ENCODE results near the gene PLA2G10.
A peak's percentile ranks its signal among the peaks of the same experiment; 100 is the strongest.

The PLA2G10 gene

DNA sequence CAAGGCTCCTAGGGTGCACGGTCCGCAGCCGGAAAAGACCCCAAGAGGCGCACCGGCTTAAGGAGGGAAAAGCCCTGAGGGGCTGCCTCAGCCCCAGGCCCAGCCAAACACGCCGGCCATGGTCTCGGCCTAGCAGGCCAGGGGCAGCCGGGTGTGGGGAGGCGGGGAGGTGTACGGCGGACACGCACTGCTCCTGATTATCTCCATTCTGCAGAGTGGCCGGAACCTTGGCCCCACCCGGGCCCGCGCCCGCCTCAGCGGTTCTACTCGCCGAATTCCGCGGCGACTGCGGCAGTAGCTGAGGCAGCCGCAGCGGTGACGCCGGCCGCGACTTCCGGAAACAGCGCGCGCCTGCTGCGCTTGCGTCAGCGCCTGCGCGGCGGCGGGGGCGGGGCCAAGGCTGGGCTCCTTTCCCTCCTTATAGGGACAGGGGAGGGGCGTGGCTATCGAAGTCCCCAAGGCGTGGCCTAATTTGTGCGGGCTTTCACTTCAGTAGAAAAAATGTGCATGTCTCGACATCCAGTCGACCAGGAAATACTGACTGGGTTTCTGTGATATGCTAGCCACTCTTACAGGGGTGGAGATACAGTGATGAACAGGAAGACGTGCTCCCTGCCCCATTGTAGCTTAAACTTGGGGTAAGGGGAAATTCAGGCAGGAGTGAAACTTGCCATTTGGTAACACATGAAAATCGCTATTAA lies 64.0 kb downstream of the PLA2G10 start, which contains the start of gene PARN:
Gene PARN, minus strand, starts transcription at position 342 of the 701 bp plus-strand sequence. Its CDS starts 135 bp downstream, at position 207.
- Histone ChIP-seq H3K27ac (ENCODE audit: insufficient read depth in 1 of 2, low read depth in 1 of 2, low read length in 2 of 2, poor library complexity in 1 of 2, severe bottlenecking in 2 of 2) (peak within 1 kb of the TSS; percentile 83 to 93), H3K4me3 (ENCODE audit: control insufficient read depth in 1 of 7, extremely low read depth in 1 of 7, insufficient read depth in 4 of 7, low read depth in 2 of 7, low read length in 6 of 7) (peak within 1 kb of the TSS; percentile 81 to 93 (median 86)), H3K9me3 (ENCODE audit: control extremely low read depth in 1 of 5, control insufficient read depth in 4 of 5, insufficient read depth in 2 of 5, low read depth in 1 of 5, low read length in 4 of 5) (no peaks in the 10 kb centered on the region), H3K36me3 (ENCODE audit: control insufficient read depth in 4 of 4, insufficient read depth in 4 of 4, low read length in 3 of 4) (peaks cover 6 to 28% (median 15%) of the 10 kb centered on the region in 4 experiments), H3K4me1 (ENCODE audit: control extremely low read depth in 1 of 4, control insufficient read depth in 4 of 4, insufficient read depth in 4 of 4, low read length in 3 of 4) (peaks cover 9 to 45% (median 38%) of the 10 kb centered on the region in 4 experiments), H3K27me3 (replicated peaks in 2 of 5; ENCODE audit: control insufficient read depth in 4 of 5, insufficient read depth in 5 of 5, low read length in 4 of 5) (no peaks in the 10 kb centered on the region)
- peak; percentile 96 to 98 (median 98) for DNase-seq
- ChIA-PET CTCF (interaction anchor here (1.6 to 1.9 kb wide), 2 partner anchors 10 to 13 kb away, joined by 3 to 5 read pairs; no protein-coding TSS in a partner anchor), POLR2A (no interaction called here)
- 3% methylated on average over 31 of the region's 51 CpGs for WGBS (ENCODE audit: insufficient coverage)

DNA sequence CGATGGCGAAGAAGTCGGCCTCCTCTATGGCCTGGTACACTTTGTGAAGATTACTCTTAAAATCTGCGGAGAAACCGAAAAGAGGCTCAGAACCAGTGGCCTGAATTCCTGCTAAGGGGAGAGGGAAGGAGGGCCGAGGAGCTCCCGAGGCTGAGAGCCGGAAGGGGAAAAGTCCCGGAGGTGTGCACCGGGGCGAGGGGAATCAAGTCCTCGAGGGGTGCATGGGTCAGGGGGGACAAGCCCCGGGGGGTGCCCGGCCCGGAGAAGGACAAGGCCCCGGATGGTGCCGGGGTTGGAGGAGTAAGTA lies 64.5 kb downstream of the PLA2G10 start:
- Histone ChIP-seq H3K9me3 (ENCODE audit: control extremely low read depth in 1 of 5, control insufficient read depth in 4 of 5, insufficient read depth in 2 of 5, low read depth in 1 of 5, low read length in 4 of 5) (no peaks in the 10 kb centered on the region), H3K4me1 (ENCODE audit: control extremely low read depth in 1 of 4, control insufficient read depth in 4 of 4, insufficient read depth in 4 of 4, low read length in 3 of 4) (peaks cover 9 to 43% (median 38%) of the 10 kb centered on the region in 4 experiments), H3K27me3 (replicated peaks in 2 of 5; ENCODE audit: control insufficient read depth in 4 of 5, insufficient read depth in 5 of 5, low read length in 4 of 5) (no peaks in the 10 kb centered on the region), H3K36me3 (ENCODE audit: control insufficient read depth in 4 of 4, insufficient read depth in 4 of 4, low read length in 3 of 4) (peaks cover 5 to 27% (median 16%) of the 10 kb centered on the region in 4 experiments), H3K4me3 (ENCODE audit: control insufficient read depth in 1 of 7, extremely low read depth in 1 of 7, insufficient read depth in 4 of 7, low read depth in 2 of 7, low read length in 6 of 7) (peak overlapping the region; percentile 81 to 93 (median 86)), H3K27ac (ENCODE audit: insufficient read depth in 1 of 2, low read depth in 1 of 2, low read length in 2 of 2, poor library complexity in 1 of 2, severe bottlenecking in 2 of 2) (peak overlapping the region; percentile 83 to 93)
- CTCF ChIA-PET = interaction anchor here (1.6 to 1.9 kb wide), 2 partner anchors 11 to 14 kb away, joined by 3 to 5 read pairs; no protein-coding TSS in a partner anchor
- POLR2A ChIA-PET = no interaction called here
- 1% methylated on average over 17 of the region's 17 CpGs for WGBS (ENCODE audit: insufficient coverage)
- DNase-seq = peak in 1 of 3 donors; percentile 16

DNA sequence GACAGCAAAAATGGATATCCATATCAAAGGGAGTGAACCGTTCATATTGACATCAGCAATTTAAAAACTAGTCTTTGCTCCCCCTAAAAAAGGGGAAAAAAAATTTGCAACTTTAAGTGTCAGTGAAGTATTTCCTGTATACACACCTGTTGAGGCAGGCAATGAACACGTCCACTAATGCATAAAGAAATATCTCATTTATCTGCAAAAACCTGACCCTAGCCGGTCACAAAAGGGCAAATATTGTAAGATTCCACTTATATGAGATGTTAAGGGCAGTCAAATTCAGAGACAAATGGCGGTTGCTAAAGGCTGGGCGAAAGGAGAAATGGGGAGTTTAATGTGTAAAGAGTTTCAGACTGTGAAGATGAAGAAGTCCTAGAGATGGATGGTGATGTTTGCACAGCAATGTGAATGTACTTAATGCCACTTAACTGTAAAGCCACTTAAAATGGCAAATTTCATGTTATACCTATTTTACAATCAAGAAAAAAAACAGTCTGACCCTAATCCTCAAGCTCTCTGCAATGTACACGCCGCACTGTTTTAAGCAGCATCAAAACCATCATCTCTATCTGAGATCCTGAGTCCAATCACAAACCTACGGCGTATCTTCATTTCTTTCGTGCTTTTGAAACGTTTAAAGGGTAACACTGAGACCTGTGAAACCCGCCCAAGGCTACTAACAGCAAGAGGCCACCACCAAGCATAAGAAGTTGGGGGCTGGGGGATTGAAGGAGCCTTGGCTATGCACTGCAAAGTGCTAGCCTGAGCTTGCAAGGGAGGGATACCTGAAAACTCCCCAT lies 65.1 kb downstream of the PLA2G10 start:
- H3K27ac ChIP-seq (ENCODE audit: insufficient read depth in 1 of 2, low read depth in 1 of 2, low read length in 2 of 2, poor library complexity in 1 of 2, severe bottlenecking in 2 of 2) = peak overlapping the region; percentile 83 to 93
- peaks cover 5 to 33% (median 19%) of the 10 kb centered on the region in 4 experiments for H3K36me3 ChIP-seq (ENCODE audit: control insufficient read depth in 4 of 4, insufficient read depth in 4 of 4, low read length in 3 of 4)
- no peaks in the 10 kb centered on the region for H3K9me3 ChIP-seq (ENCODE audit: control extremely low read depth in 1 of 5, control insufficient read depth in 4 of 5, insufficient read depth in 2 of 5, low read depth in 1 of 5, low read length in 4 of 5)
- peaks cover 9 to 37% (median 33%) of the 10 kb centered on the region in 4 experiments for H3K4me1 ChIP-seq (ENCODE audit: control extremely low read depth in 1 of 4, control insufficient read depth in 4 of 4, insufficient read depth in 4 of 4, low read length in 3 of 4)
- WGBS (ENCODE audit: insufficient coverage) = 64% methylated on average over 9 of the region's 12 CpGs
- H3K27me3 ChIP-seq (replicated peaks in 2 of 5; ENCODE audit: control insufficient read depth in 4 of 5, insufficient read depth in 5 of 5, low read length in 4 of 5) = no peaks in the 10 kb centered on the region
- ChIA-PET POLR2A (no interaction called here), CTCF (interaction anchor here (1.6 to 1.9 kb wide), 2 partner anchors 11 to 14 kb away, joined by 3 to 5 read pairs; no protein-coding TSS in a partner anchor)
- peak overlapping the region; percentile 81 to 93 (median 86) for H3K4me3 ChIP-seq (ENCODE audit: control insufficient read depth in 1 of 7, extremely low read depth in 1 of 7, insufficient read depth in 4 of 7, low read depth in 2 of 7, low read length in 6 of 7)
- peak in 1 of 3 donors; percentile 31 for DNase-seq

DNA sequence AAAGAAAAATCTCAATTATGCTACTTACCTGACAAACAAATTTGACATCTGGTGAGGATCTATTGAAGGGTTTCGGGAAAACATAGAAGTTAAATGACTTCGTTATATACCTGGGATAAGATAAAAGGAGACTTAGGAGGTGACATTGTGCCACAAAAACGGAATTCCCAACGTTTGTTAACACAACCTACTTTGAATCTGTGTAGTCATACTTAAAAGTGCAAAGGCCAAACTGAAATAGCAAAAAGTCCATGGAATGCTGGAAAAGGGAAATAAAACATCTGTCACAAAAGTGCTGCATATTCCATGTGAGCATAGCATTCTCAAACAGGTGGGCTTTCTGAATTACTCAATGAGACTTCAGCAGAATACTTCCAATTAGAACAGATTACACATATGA lies 67.0 kb downstream of the PLA2G10 start:
- 100% methylated on average over 3 of the region's 4 CpGs for WGBS (ENCODE audit: insufficient coverage)
- peaks cover 10 to 43% (median 26%) of the 10 kb centered on the region in 4 experiments for H3K36me3 ChIP-seq (ENCODE audit: control insufficient read depth in 4 of 4, insufficient read depth in 4 of 4, low read length in 3 of 4)
- CTCF ChIA-PET = no interaction called here

More for the DNA sequence above, 67.0 kb downstream of the PLA2G10 start:
- POLR2A ChIA-PET = no interaction called here
- DNase-seq = no peak
- peaks cover 9 to 25% (median 22%) of the 10 kb centered on the region in 4 experiments for H3K4me1 ChIP-seq (ENCODE audit: control extremely low read depth in 1 of 4, control insufficient read depth in 4 of 4, insufficient read depth in 4 of 4, low read length in 3 of 4)
- no peaks in the 10 kb centered on the region for H3K9me3 ChIP-seq (ENCODE audit: control extremely low read depth in 1 of 5, control insufficient read depth in 4 of 5, insufficient read depth in 2 of 5, low read depth in 1 of 5, low read length in 4 of 5)
- H3K27ac ChIP-seq (ENCODE audit: insufficient read depth in 1 of 2, low read depth in 1 of 2, low read length in 2 of 2, poor library complexity in 1 of 2, severe bottlenecking in 2 of 2) = no peak overlapping the region
- H3K4me3 ChIP-seq (ENCODE audit: control insufficient read depth in 1 of 7, extremely low read depth in 1 of 7, insufficient read depth in 4 of 7, low read depth in 2 of 7, low read length in 6 of 7) = no peak overlapping the region
- H3K27me3 ChIP-seq (replicated peaks in 2 of 5; ENCODE audit: control insufficient read depth in 4 of 5, insufficient read depth in 5 of 5, low read length in 4 of 5) = no peaks in the 10 kb centered on the region
